Glutamatergic neuron (in vitro differentiated cells): Measurements from ENCODE around the gene GATAD2A. TPM values are rescaled to one million over a fixed set of nuclear protein-coding genes. Genes with fewer than 3 reads are reported as not detected.

ENCODE experiments used
- DNase-seq: peaks from one replicate; pipeline ENCODE4 v3.0.0; 2022
- H3K27ac Mint-ChIP-seq: one replicate; pipeline ENCODE4 v1.8.0; 2020; ENCODE audit warnings: mild to moderate bottlenecking, mixed read lengths, inconsistent platforms; ENCODE audit not compliant: unreplicated experiment
- H3K27me3 Mint-ChIP-seq: one replicate; pipeline ENCODE4 v1.8.0; 2020; ENCODE audit warnings: mild to moderate bottlenecking, moderate library complexity, mixed read lengths, inconsistent platforms; ENCODE audit not compliant: unreplicated experiment
- H3K36me3 Mint-ChIP-seq: one replicate; pipeline ENCODE4 v1.8.0; 2020; ENCODE audit warnings: mild to moderate bottlenecking, mixed read lengths, inconsistent platforms; ENCODE audit not compliant: unreplicated experiment
- H3K4me1 Mint-ChIP-seq: one replicate; pipeline ENCODE4 v1.8.0; 2020; ENCODE audit warnings: mild to moderate bottlenecking, low read depth, mixed read lengths, inconsistent platforms; ENCODE audit not compliant: unreplicated experiment
- H3K4me3 Mint-ChIP-seq: one replicate; pipeline ENCODE4 v1.8.0; 2020; ENCODE audit warnings: mild to moderate bottlenecking, mixed read lengths, inconsistent platforms; ENCODE audit not compliant: unreplicated experiment
- H3K9me3 Mint-ChIP-seq: one replicate; pipeline ENCODE4 v1.8.0; 2020; ENCODE audit warnings: mild to moderate bottlenecking, moderate library complexity, mixed read lengths, inconsistent platforms; ENCODE audit not compliant: unreplicated experiment
- total RNA-seq: library from RNA; stranded (reverse); fragmentation: NEBNext Ultra II Directional; extraction: Animal tissue kit (Norgen Biotek cat#: 25700); gene quantifications from one replicate; pipeline ENCODE4 v1.2.1, GENCODE V29; 2021; ENCODE audit not compliant: unreplicated experiment
- TF ChIP-seq, protein P1 (sequence below): fragments of 200-600 bp; sonication (generic); IDR thresholded peaks from one replicate; pipeline ENCODE4 v1.5.0; 2021; ENCODE audit not compliant: partially characterized antibody, unreplicated experiment

GATAD2A gene
- total RNA-seq, 1 donor from 2014 or later = 203 TPM

DNA sequence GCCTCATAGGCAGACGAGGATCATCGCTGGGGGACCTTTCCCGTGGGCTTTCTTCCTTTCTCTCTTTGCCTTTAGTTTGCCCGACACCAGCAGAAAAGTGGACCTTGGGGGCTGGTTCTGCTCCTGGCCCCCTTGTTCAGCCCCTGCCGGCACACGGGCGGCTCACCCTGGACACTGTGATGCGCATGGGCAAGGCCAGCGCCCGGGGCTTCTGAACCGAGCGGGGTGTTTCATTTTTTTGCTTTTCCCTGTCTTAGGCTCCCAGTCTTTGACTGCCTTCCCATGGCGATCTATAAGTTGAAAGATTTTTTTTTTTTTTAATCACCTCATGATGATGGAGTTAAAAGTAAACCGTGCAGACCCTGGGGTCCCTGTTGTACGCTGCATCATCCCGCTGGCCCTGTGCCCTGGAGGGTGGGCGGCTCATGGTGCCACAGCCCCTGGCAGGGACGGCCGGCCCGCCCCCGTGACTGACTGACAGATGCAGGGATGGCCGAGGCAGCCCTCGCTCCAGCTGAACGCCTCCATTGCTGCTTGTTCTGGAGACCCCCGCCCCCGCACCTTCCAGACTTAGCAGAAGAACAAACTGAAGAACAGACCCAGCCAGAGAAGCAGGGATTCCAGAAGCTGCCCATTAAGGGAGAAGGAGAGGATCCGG, 100.3 kb downstream of the GATAD2A start:
- peaks cover 16% of the 10 kb centered on the region for H3K27me3 Mint-ChIP-seq
- no peaks in the 10 kb centered on the region for H3K36me3 Mint-ChIP-seq
- TF ChIP-seq, protein P1, sequence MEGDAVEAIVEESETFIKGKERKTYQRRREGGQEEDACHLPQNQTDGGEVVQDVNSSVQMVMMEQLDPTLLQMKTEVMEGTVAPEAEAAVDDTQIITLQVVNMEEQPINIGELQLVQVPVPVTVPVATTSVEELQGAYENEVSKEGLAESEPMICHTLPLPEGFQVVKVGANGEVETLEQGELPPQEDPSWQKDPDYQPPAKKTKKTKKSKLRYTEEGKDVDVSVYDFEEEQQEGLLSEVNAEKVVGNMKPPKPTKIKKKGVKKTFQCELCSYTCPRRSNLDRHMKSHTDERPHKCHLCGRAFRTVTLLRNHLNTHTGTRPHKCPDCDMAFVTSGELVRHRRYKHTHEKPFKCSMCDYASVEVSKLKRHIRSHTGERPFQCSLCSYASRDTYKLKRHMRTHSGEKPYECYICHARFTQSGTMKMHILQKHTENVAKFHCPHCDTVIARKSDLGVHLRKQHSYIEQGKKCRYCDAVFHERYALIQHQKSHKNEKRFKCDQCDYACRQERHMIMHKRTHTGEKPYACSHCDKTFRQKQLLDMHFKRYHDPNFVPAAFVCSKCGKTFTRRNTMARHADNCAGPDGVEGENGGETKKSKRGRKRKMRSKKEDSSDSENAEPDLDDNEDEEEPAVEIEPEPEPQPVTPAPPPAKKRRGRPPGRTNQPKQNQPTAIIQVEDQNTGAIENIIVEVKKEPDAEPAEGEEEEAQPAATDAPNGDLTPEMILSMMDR = no peak
- no peak for DNase-seq
- peaks cover 25% of the 10 kb centered on the region for H3K9me3 Mint-ChIP-seq
- peaks cover 8% of the 10 kb centered on the region for H3K4me1 Mint-ChIP-seq
- no peak overlapping the region for H3K4me3 Mint-ChIP-seq
- H3K27ac Mint-ChIP-seq = no peak overlapping the region

DNA sequence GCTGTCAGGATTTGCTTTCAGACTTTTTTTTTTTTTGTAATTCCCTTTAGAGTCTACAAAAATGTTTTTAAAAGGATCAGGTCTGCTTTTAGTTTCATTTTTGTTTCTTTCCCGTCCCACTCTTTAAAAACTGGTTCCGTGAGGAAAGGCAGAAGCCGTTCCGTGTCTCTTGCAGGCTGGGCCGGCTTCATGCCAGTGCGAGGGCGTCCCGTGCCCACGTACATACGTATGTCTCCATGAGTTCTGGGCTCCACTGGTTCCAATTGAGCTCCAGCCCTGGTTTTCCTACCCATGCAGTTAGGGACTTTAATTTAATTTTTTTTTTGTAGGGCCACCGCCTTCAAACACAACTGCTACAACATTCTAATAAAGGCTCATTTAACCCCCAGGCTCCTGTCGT, 101.1 kb downstream of the GATAD2A start:
- Mint-ChIP-seq H3K36me3 (no peaks in the 10 kb centered on the region), H3K27ac (peak overlapping the region; percentile 59), H3K9me3 (peaks cover 22% of the 10 kb centered on the region), H3K4me3 (no peak overlapping the region), H3K4me1 (peaks cover 8% of the 10 kb centered on the region), H3K27me3 (peaks cover 22% of the 10 kb centered on the region)
- DNase-seq = no peak
- TF ChIP-seq, protein P1 = no peak

DNA sequence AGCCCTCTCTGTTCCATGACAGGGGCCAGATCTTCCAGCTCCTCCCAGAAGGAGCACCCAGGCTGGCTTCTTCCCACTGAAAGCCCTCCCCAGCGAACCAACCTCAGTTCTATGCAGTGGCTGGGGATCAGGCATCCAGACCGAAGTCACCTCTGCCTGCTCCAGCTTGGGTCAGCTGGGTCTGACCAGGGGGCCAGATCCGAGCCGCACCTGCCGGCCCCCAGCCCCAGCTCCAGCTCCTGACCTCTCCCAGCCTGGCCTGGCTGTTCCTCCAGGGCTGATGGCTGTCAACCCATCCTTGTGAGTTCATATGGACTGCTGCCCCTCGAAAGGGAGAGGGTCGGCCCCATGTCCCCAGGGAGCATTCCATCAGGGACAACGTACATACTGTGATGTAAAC, 101.9 kb downstream of the GATAD2A start:
- H3K4me3 Mint-ChIP-seq = no peak overlapping the region
- H3K27me3 Mint-ChIP-seq = peaks cover 23% of the 10 kb centered on the region
- TF ChIP-seq, protein P1 = no peak
- no peak overlapping the region for H3K27ac Mint-ChIP-seq
- no peak for DNase-seq
- H3K36me3 Mint-ChIP-seq = no peaks in the 10 kb centered on the region
- H3K9me3 Mint-ChIP-seq = peaks cover 21% of the 10 kb centered on the region
- H3K4me1 Mint-ChIP-seq = peaks cover 8% of the 10 kb centered on the region

DNA sequence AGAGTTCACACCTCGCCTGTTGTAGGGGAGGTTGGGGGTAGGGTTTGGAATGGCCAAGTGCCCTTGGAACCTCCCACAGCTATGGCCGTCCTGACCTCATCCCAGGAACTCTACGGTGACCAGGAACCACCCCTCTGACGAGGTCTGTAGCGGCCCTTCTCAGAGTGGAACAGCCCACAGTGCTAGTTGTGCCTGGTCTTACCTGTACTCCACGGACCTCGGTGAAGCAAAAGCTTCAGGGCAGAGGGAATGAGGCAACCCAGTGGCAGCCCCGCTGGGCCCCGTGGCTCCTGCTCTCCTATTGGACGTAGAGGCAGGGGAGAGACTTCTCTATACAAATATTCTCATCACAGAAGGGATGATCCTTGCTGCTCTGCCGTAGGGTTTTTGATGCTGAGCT, 102.7 kb downstream of the GATAD2A start:
- no peaks in the 10 kb centered on the region for H3K36me3 Mint-ChIP-seq
- H3K4me1 Mint-ChIP-seq = peaks cover 8% of the 10 kb centered on the region
- H3K4me3 Mint-ChIP-seq = no peak overlapping the region
- peaks cover 23% of the 10 kb centered on the region for H3K27me3 Mint-ChIP-seq
- no peak for DNase-seq
- no peak overlapping the region for H3K27ac Mint-ChIP-seq
- TF ChIP-seq, protein P1 = no peak
- H3K9me3 Mint-ChIP-seq = peaks cover 19% of the 10 kb centered on the region

DNA sequence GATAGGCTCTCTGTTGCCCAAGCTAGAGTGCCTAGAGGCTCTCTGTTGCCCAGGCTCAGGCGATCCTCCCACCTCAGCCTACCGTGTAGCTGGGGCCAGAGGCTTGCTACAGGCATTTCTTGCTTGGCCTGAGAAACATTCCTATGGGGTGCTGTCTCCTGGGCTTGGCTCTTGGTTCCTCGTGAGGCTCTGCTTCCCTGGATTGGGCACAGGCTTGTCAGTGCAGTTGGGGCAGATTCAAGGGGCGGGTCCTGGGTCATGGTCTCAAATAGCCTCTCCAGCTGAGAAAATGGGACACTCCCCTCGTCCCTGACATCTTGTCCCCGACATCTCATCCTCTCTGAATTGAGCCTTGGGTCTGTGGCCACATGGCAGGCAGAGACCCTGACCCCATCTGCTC, 105.0 kb downstream of the GATAD2A start:
- Mint-ChIP-seq H3K9me3 (peaks cover 19% of the 10 kb centered on the region), H3K4me3 (peak overlapping the region; percentile 57), H3K27ac (peak overlapping the region; percentile 87), H3K36me3 (no peaks in the 10 kb centered on the region), H3K4me1 (peaks cover 8% of the 10 kb centered on the region), H3K27me3 (peaks cover 21% of the 10 kb centered on the region)
- TF ChIP-seq, protein P1 = no peak
- DNase-seq = no peak
